Fibroblast of mammary gland (primary cell): ENCODE results near the gene BICD1.

Source experiments
- DNase-seq: peaks from one replicate; pipeline ENCODE4 v3.0.0-alpha.2; 2010; ENCODE audit warnings: low read depth
- H3K4me3 ChIP-seq: 2 replicates; pipeline ENCODE4 v1.5.1; 2011; ENCODE audit warnings: low read depth, mild to moderate bottlenecking, low read length, moderate library complexity; ENCODE audit not compliant: control insufficient read depth
- CTCF ChIP-seq: conservative IDR thresholded peaks from 2 replicates; pipeline ENCODE4 v1.5.1; 2011; ENCODE audit warnings: low read depth, low read length, inconsistent platforms; ENCODE audit not compliant: control insufficient read depth, insufficient read depth

Gene BICD1

GRCh38 chr12:32106517-32107358 is at the start of gene BICD1:
Gene BICD1, plus strand, starts transcription at chr12:32106847. Its CDS starts 485 bp downstream, at chr12:32107332.
- DNase-seq: peak; percentile 78
- no peak for TF ChIP-seq CTCF
- peak within 1 kb of the TSS; percentile 95 for H3K4me3 ChIP-seq

- no peak for TF ChIP-seq CTCF
- DNase-seq: no peak
- H3K4me3 ChIP-seq: no peak overlapping the region
These were observed 45.6 kb upstream of the BICD1 start for GRCh38 chr12:32061033-32061432.

- no peak overlapping the region for H3K4me3 ChIP-seq
- DNase-seq: no peak
- TF ChIP-seq CTCF: no peak
These were observed 43.8 kb upstream of the BICD1 start for GRCh38 chr12:32062881-32063280.

- no peak for DNase-seq
- no peak overlapping the region for H3K4me3 ChIP-seq
- TF ChIP-seq CTCF: no peak
These were observed 42.9 kb upstream of the BICD1 start for GRCh38 chr12:32063796-32064195.

GRCh38 chr12:32066206-32066605 is 40.4 kb upstream of the BICD1 start:
- DNase-seq: no peak
- no peak for TF ChIP-seq CTCF
- H3K4me3 ChIP-seq: no peak overlapping the region

GRCh38 chr12:32069071-32069470 is 37.6 kb upstream of the BICD1 start:
- no peak overlapping the region for H3K4me3 ChIP-seq
- peak; percentile 42 for DNase-seq
- no peak for TF ChIP-seq CTCF
